GM04503 (cell line): ENCODE results near the gene ABCB6.
A peak's percentile ranks its signal among the peaks of the same experiment; 100 is the strongest.
"Not testable (repeated sequence)": the region's sequence is repeated elsewhere in the genome, so short reads cannot be mapped to it uniquely, and the experiment has no call there.

Experiments
- DNase-seq: peaks from one replicate; pipeline ENCODE4 v3.0.0-alpha.2; 2012; ENCODE audit warnings: low read depth

Gene ABCB6

GRCh38 chr2:219218732-219219701 is at the start of gene ABCB6:
ABCB6 (minus strand) TSS chr2:219218958; CDS start chr2:219218673, 285 bp downstream.
- peak; percentile 55 for DNase-seq

GRCh38 chr2:219268294-219268693 is 49.5 kb upstream of the ABCB6 start:
- DNase-seq: no peak

- DNase-seq: no peak
These were observed 48.1 kb upstream of the ABCB6 start for GRCh38 chr2:219266886-219267285.

- DNase-seq: no peak
These were observed 47.5 kb upstream of the ABCB6 start for GRCh38 chr2:219266232-219266631.

- no peak for DNase-seq
These were observed 42.5 kb upstream of the ABCB6 start for GRCh38 chr2:219261024-219261855.

- DNase-seq: not testable (repeated sequence)
These were observed 40.2 kb upstream of the ABCB6 start for GRCh38 chr2:219258942-219259341.

GRCh38 chr2:219254590-219255201 is 35.9 kb upstream of the ABCB6 start:
- no peak for DNase-seq

GRCh38 chr2:219253753-219254589 is 35.2 kb upstream of the ABCB6 start, which contains the start of gene TUBA4A:
TUBA4A (minus strand) TSS chr2:219253918; CDS start chr2:219253858, 60 bp downstream.
- no peak for DNase-seq

- no peak for DNase-seq
These were observed 34.4 kb upstream of the ABCB6 start, which contains the start of gene TUBA4B for GRCh38 chr2:219252900-219253752. TUBA4B (plus strand) TSS chr2:219253243; CDS start chr2:219253408, 165 bp downstream.

- DNase-seq: no peak
These were observed 33.8 kb upstream of the ABCB6 start for GRCh38 chr2:219252570-219252899.

- DNase-seq: no peak
These were observed 33.3 kb upstream of the ABCB6 start for GRCh38 chr2:219252084-219252483.

- DNase-seq: no peak
These were observed 32.9 kb upstream of the ABCB6 start for GRCh38 chr2:219251656-219252055.

- no peak for DNase-seq
These were observed 31.5 kb upstream of the ABCB6 start for GRCh38 chr2:219250049-219250781.

- DNase-seq: peak; percentile 54
These were observed 30.6 kb upstream of the ABCB6 start for GRCh38 chr2:219249203-219249980.

- no peak for DNase-seq
These were observed 30.1 kb upstream of the ABCB6 start for GRCh38 chr2:219248845-219249202.

GRCh38 chr2:219247678-219248642 is 29.2 kb upstream of the ABCB6 start:
- DNase-seq: no peak

GRCh38 chr2:219246559-219246958 is 27.8 kb upstream of the ABCB6 start:
- DNase-seq: no peak

GRCh38 chr2:219245899-219246230 is 27.1 kb upstream of the ABCB6 start:
- DNase-seq: no peak
